Raji (cell line): ENCODE results near the gene ARHGAP15.

Source experiments
- POLR2A ChIP-seq: IDR thresholded peaks from 2 replicates; pipeline ENCODE4 v1.6.1; 2011; ENCODE audit warnings: low read depth, low read length, control low read depth; ENCODE audit not compliant: insufficient read depth

The ARHGAP15 gene

DNA sequence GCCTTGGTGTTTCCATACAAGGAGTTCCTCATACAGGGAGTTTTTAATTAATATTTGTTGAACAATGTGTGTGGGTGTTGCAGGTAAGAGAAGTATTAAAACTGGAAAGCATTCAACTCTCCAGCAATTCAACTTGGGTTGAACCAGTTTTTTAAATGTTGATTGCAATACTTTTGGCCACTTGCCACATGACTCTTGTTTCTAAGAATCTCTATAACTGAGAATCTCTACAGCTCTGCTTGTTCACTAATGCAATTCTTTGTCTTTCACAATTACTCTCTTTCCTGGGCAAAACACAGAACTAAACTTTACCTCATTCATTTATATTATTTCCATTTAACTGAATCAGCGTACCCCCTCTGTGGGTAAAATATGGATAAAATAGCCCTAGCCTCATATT is 429.4 kb downstream of the ARHGAP15 start:
- no peak for TF ChIP-seq POLR2A

DNA sequence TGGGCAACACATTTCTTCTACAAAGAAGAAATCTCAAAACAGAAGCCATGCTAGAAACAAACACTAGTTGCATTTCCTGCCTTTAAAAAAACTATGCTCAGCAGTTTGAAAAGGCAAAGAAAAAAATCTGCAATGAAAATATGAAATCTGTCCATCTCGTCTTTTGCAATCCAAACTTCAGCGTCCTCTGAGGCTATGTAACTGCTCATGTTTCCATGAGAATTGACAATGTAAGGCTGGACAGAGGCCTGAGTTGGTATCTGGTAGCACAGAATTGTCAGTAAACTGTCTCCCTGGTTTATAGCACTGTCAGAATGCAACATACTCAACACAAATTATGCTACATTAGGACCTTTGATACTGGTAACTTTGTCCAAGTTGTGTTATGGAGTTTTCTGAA is 429.9 kb downstream of the ARHGAP15 start:
- TF ChIP-seq POLR2A = no peak

- no peak for TF ChIP-seq POLR2A
Observed at GRCh38 chr2:143560724-143561123, 431.5 kb downstream of the ARHGAP15 start.

- no peak for TF ChIP-seq POLR2A
Observed at GRCh38 chr2:143564419-143564818, 435.2 kb downstream of the ARHGAP15 start.

- no peak for TF ChIP-seq POLR2A
Observed at GRCh38 chr2:143571747-143572146, 442.5 kb downstream of the ARHGAP15 start.

- TF ChIP-seq POLR2A = no peak
Observed at GRCh38 chr2:143572421-143572820, 443.2 kb downstream of the ARHGAP15 start.

GRCh38 chr2:143574069-143574468 is 444.9 kb downstream of the ARHGAP15 start:
- TF ChIP-seq POLR2A = no peak

GRCh38 chr2:143575340-143575739 is 446.1 kb downstream of the ARHGAP15 start:
- TF ChIP-seq POLR2A = no peak

GRCh38 chr2:143577489-143577888 is 448.3 kb downstream of the ARHGAP15 start:
- TF ChIP-seq POLR2A = no peak

DNA sequence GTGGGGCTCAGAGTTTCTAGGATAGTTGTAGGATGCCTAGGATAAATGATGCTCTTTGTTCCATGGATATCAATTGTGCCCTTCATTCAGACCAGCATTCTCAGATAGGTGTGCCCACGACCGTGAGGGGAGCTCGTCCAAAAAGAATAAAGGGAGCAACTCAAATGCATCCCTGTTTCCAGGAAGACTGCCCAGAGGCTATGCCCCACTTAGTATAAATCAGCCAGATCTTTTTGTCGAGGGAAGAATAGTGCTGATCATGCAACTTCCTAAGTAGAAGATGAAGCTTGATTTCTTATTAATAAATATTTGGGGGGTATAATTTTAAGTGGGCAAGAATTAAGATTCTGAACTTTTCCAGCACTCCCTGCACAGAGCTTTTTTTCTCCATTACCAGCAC is 450.2 kb downstream of the ARHGAP15 start:
- no peak for TF ChIP-seq POLR2A

- TF ChIP-seq POLR2A = no peak
Observed at GRCh38 chr2:143581134-143581533, 451.9 kb downstream of the ARHGAP15 start.

DNA sequence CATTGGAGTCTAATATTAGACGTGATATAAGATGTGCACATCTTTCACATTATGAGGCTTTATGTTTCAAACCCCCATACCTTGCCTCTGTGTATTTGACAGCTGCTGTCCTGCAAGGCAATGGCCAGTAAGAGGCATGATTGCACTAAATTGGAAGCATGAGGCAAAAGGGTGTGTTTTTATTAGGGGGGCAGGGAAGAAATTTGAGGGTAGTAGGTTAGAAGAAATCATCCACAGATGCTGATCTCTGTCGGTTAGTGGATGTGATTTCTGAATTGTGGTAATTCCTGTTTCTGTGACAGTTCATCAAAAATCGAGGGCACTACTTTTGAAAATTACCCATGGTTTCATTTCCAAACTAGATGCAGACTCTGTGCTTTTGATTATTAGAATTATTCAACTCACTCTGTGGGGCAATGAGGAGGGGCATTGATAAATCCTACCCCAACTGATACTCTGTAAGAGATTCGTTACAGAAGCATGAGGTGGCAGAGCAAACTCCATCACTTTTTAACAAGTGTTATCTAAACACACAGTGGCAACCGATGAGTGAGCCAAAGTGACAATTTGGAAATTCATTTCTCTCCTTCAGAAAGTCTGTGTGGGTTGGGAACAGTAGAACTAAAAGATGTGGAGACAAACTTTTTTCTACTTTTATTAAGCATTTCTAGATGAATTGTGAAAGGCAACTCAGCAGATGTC is 453.0 kb downstream of the ARHGAP15 start:
- no peak for TF ChIP-seq POLR2A

GRCh38 chr2:143584936-143585335 is 455.7 kb downstream of the ARHGAP15 start:
- TF ChIP-seq POLR2A = no peak

DNA sequence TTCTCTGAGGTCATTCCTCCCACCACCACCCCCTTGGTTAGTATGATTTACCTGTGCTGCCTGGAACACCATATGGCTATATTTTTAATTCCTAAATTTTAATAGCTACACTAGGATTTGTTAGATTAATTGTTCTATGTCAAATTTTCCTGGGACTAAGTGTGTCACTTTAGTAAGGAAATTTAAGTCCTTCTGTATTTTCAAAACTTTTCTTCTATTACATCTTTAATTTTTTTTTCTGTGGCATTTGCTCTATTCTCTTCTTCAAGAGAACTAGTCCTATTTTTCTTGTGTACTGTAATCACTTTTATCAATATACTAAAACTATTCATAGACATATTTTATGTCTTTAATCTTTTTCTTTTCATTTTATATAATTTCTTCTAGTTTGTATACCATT is 456.9 kb downstream of the ARHGAP15 start:
- no peak for TF ChIP-seq POLR2A

- no peak for TF ChIP-seq POLR2A
Observed at GRCh38 chr2:143588746-143589145, 459.5 kb downstream of the ARHGAP15 start.

GRCh38 chr2:143594161-143594560 is 464.9 kb downstream of the ARHGAP15 start:
- TF ChIP-seq POLR2A = no peak

DNA sequence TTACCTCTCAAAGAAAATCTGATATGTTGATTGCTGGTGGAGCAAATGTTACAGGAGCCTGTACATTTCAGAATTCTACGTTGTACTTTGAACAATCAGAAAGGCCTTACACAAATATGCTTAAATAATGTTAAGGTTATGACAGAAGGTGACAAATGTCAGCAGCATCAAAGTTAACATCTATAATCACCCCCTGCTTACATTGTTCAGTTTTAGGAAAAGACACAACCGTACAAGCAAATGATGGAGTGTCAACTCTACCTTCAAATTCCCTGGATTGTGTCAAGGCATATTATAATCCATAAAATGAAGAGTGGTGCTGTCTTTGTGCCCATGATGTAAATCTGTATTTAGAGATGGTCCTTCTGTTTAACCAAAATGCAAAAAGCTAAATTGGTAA is 465.5 kb downstream of the ARHGAP15 start:
- no peak for TF ChIP-seq POLR2A
